Ovary (tissue), 9 donors: Measurements from ENCODE around the gene PRICKLE2. TPM values are rescaled to one million over a fixed set of nuclear protein-coding genes. Genes with fewer than 3 reads are reported as not detected.

Source experiments
- DNase-seq, 5 donors: peaks; one replicate each; pipeline ENCODE4 v3.0.0-alpha.2; 2019 to 2020
- H3K27ac ChIP-seq, 2 donors: fragments of 200-600 bp; one replicate each; pipeline versions ENCODE4 v1.5.1 to v1.8.0; 2019 to 2022
- H3K27me3 ChIP-seq: fragments of 200-600 bp; one replicate; pipeline ENCODE4 v1.8.0; 2022
- H3K36me3 ChIP-seq: fragments of 200-600 bp; sonication (generic); one replicate; pipeline ENCODE4 v1.5.1; 2019
- H3K4me1 ChIP-seq: one replicate; pipeline ENCODE4 v1.8.1; 2013; ENCODE audit warnings: mild to moderate bottlenecking, moderate library complexity; ENCODE audit not compliant: insufficient read depth
- H3K4me3 ChIP-seq: fragments of 200-600 bp; sonication (generic); one replicate; pipeline ENCODE4 v1.5.1; 2017
- H3K9me3 ChIP-seq, 2 donors: fragments of 200-600 bp in 1 of 2; sonication (generic) in 1 of 2; one replicate each; pipeline versions ENCODE4 v1.5.1 to v1.8.1; 2013 to 2019; ENCODE audit warnings: mild to moderate bottlenecking in 1 of 2, moderate library complexity in 1 of 2
- CTCF ChIP-seq, 3 donors: fragments of 450-650 bp in 2 of 3; fragments of 200-600 bp in 1 of 3; IDR thresholded peaks; one replicate each; pipeline versions ENCODE4 v1.5.1 to v1.8.0; 2016 to 2022; ENCODE audit warnings: antibody characterized with exemption in 3 of 3, mild to moderate bottlenecking in 1 of 3
- EP300 ChIP-seq: sonication (generic); formaldehyde crosslinking; IDR thresholded peaks from one replicate; pipeline ENCODE4 v1.6.1; 2017; ENCODE audit warnings: antibody characterized with exemption
- POLR2A ChIP-seq: fragments of 450-650 bp; IDR thresholded peaks from one replicate; pipeline ENCODE4 v1.6.1; 2017; ENCODE audit warnings: antibody characterized with exemption, mild to moderate bottlenecking, moderate library complexity
- WGBS, 3 donors: extraction: QIAGEN DNeasy Blood & Tissue Kit in 1 of 3; methylation state at CpG; one replicate each; pipeline versions ENCODE4 v1.1.5 to v1.1.7; 2013 to 2017; 5-methylcytosine and 5-hydroxymethylcytosine counted together
- intact Hi-C, 4 donors: fragments of 100-400 bp; cut with DNase I; formaldehyde crosslinking; loops; one replicate each; pipeline versions ENCODE4 v1.11.0 to v1.15.1; 2022 to 2023
- polyA plus RNA-seq, 2 donors: library from polyadenylated mRNA; stranded (reverse); fragments of 200-250 nt in 1 of 2; fragments of 350-450 nt in 1 of 2; fragmentation: Illumina TruSeq in 1 of 2; extraction: RNeasy Lipid Tissue Mini Kit (QIAGEN cat#74804) in 1 of 2; gene quantifications; one replicate each; pipeline ENCODE4 v1.2.3, GENCODE V29; 2013 to 2014
- total RNA-seq, 7 donors: library from RNA; depleted of rRNA in 2 of 7; stranded (reverse); fragments of >200 nt in 2 of 7; fragmentation: NEBNext Ultra II Directional in 3 of 7; extraction: Animal tissue kit (Norgen Biotek cat#: 25700) in 3 of 7; gene quantifications; one replicate each; pipeline versions ENCODE4 v1.1.0 to v1.2.4, GENCODE V29; 2016 to 2023
- donor health status: DM: no; HTN: no; CAD: no; lungs with moderate emphysema.
- donor health status: DM: no; HTN: no; CAD: no.
- donor health status: Bipolar disorder and iron deficiency.
- donor health status: DM: yes; HTN: yes; CAD: no.
- donor health status: DM: no; HTN: no; CAD: no.
- donor health status: DM: yes; HTN: yes; CAD: no.

PRICKLE2 gene
- total and polyA plus RNA-seq, 9 donors: 6.3 to 34.8 (median 25.4) TPM

- TF ChIP-seq EP300 (no peak), POLR2A (no peak), CTCF (IDR thresholded peaks at IDR 0.05) (no peak)
- intact Hi-C loops: no loop called here
Observed at GRCh38 chr3:64184621-64185020, 40.6 kb downstream of the PRICKLE2 start.

GRCh38 chr3:64179860-64180259 lies 45.4 kb downstream of the PRICKLE2 start:
- H3K27ac ChIP-seq: no peak overlapping the region
- WGBS, 3 donors: 96 to 97% (median 97%) methylated on average over 1 of the region's 1 CpG
- peaks cover 4% of the 10 kb centered on the region for H3K4me1 ChIP-seq
- H3K27me3 ChIP-seq: no peaks in the 10 kb centered on the region
- DNase-seq: no peak
- TF ChIP-seq EP300: no peak
- TF ChIP-seq POLR2A: no peak
- TF ChIP-seq CTCF (IDR thresholded peaks at IDR 0.05): no peak
- intact Hi-C loops: no loop called here
- H3K9me3 ChIP-seq: no peaks in the 10 kb centered on the region
- no peak overlapping the region for H3K4me3 ChIP-seq
- no peaks in the 10 kb centered on the region for H3K36me3 ChIP-seq

More at GRCh38 chr3:64184621-64185020, 40.6 kb downstream of the PRICKLE2 start:
- Histone ChIP-seq H3K27ac (no peak overlapping the region), H3K4me3 (no peak overlapping the region), H3K27me3 (no peaks in the 10 kb centered on the region), H3K36me3 (no peaks in the 10 kb centered on the region), H3K4me1 (peaks cover 19% of the 10 kb centered on the region), H3K9me3 (no peaks in the 10 kb centered on the region)
- WGBS, 3 donors: 83 to 86% (median 85%) methylated on average over 3 of the region's 3 CpGs
- no peak for DNase-seq

DNA sequence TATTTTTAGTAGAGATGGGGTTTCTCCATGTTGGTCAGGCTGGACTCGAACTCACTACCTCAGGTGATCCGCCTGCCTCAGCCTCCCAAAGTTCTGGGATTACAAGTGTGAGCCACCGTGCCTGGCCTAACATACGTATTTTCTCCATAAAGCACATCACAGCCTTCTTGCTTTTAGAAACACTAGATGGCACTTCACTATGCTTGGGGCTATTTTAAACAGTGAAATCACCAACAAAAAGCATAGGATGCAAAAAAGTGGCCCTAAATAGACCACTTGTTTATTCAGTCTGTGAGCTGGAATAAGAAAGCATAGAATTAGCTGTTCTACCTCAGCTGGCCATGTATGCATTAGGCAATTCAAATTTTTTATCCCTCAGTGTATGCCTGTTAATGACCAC lies 46.0 kb downstream of the PRICKLE2 start:
- intact Hi-C loops: no loop called here
- no peak for TF ChIP-seq EP300
- TF ChIP-seq CTCF (IDR thresholded peaks at IDR 0.05): no peak
- TF ChIP-seq POLR2A: no peak
- no peaks in the 10 kb centered on the region for H3K27me3 ChIP-seq
- H3K4me1 ChIP-seq: peaks cover 1% of the 10 kb centered on the region
- 94 to 98% (median 95%) methylated on average over 4 of the region's 4 CpGs for WGBS, 3 donors
- no peak for DNase-seq
- no peaks in the 10 kb centered on the region for H3K9me3 ChIP-seq
- no peak overlapping the region for H3K27ac ChIP-seq
- no peaks in the 10 kb centered on the region for H3K36me3 ChIP-seq
- H3K4me3 ChIP-seq: no peak overlapping the region

DNA sequence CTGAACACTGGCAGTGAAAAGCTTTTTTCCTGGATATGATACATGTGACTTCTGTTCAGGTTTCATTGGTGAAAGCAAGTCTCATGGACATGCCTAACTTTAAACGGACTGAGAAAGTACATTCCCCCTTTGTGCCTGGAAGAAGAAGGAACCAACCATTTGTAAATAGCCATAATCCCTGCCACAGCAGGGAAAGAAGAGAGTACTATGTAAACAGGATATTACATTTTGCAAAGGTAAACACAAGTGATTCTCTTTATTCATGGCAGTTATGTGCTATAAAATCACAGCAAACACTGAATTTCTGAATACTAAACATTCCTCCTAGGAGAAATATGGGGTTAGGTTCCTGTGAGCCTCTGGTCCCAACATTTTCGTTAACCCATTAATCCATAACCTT lies 46.8 kb downstream of the PRICKLE2 start:
- TF ChIP-seq EP300 (no peak), CTCF (IDR thresholded peaks at IDR 0.05) (no peak), POLR2A (no peak)
- H3K27me3 ChIP-seq: no peaks in the 10 kb centered on the region
- intact Hi-C loops: no loop called here
- no peaks in the 10 kb centered on the region for H3K36me3 ChIP-seq
- no peak for DNase-seq
- no peak overlapping the region for H3K27ac ChIP-seq
- H3K4me1 ChIP-seq: no peaks in the 10 kb centered on the region
- no peaks in the 10 kb centered on the region for H3K9me3 ChIP-seq
- H3K4me3 ChIP-seq: no peak overlapping the region
- 86 to 94% (median 90%) methylated on average over 2 of the region's 2 CpGs for WGBS, 3 donors
